ENCODE data around the gene MBNL2.

MBNL2 gene

GRCh38 chr13:97256343-97256783 lies 34.2 kb downstream of the MBNL2 start:
- no peak overlapping the region for H3K9ac ChIP-seq (ENCODE audit: low read length)
- no peak overlapping the region for H2AFZ ChIP-seq (ENCODE audit: low read length)
- H3K4me2 ChIP-seq (ENCODE audit: low read depth, low read length): no peak overlapping the region
- H3K4me1 ChIP-seq (ENCODE audit: low read length): peaks cover 20% of the 10 kb centered on the region
- H3K27me3 ChIP-seq (replicated peaks; ENCODE audit: insufficient read depth, low read length): no peaks in the 10 kb centered on the region
- TF ChIP-seq EZH2phosphoT487 (IDR thresholded peaks at IDR 0.05; ENCODE audit: low read length) (no peak), EZH2 (optimal IDR thresholded peaks at IDR 0.05; ENCODE audit: low read depth, low read length) (no peak), CTCF (IDR thresholded peaks at IDR 0.05; ENCODE audit: low read length) (no peak)
- no peaks in the 10 kb centered on the region for H3K9me2 ChIP-seq (replicated peaks; ENCODE audit: insufficient read depth, low read length)
- no peak overlapping the region for H3K4me3 ChIP-seq (ENCODE audit: low read length)
- no peaks in the 10 kb centered on the region for H4K20me1 ChIP-seq (ENCODE audit: insufficient read depth, low read length)
- no peak for DNase-seq
- peaks cover 83% of the 10 kb centered on the region for H3K79me2 ChIP-seq (ENCODE audit: low read length)
- no peaks in the 10 kb centered on the region for H3F3A ChIP-seq (ENCODE audit: insufficient read depth, low read length)
- H3K9me3 ChIP-seq (replicated peaks; ENCODE audit: insufficient read depth, low read length): no peaks in the 10 kb centered on the region
- H3K36me3 ChIP-seq (replicated peaks; ENCODE audit: insufficient read depth, low read length): no peaks in the 10 kb centered on the region
- no peak overlapping the region for H3K27ac ChIP-seq (ENCODE audit: low read length)

DNA sequence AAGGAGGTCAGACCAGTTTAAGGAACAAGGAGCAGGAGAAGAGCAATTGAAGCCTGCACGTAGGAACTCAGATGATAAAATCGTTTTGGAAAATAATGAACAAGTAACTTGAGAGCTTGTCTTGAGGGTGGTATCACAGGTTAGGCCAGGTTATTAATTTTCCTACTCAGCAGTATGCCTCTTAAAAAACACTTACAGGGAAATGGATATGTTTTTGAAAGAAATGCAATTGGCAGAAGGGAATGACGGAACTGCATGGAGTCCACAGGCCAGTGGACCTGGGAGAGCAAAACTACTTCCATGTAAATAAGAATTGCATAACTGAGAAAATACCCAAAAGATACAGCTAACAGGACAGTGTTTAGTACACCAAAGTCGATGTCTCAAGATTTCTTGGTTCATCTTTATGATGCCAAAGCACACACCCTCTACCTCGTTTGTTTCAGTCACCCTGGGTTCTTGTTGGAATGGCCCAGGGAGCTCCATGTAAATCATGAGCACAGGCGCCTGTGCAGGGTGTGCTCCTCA lies 35.2 kb downstream of the MBNL2 start:
- TF ChIP-seq CTCF (IDR thresholded peaks at IDR 0.05; ENCODE audit: low read length) (no peak), EZH2phosphoT487 (IDR thresholded peaks at IDR 0.05; ENCODE audit: low read length) (no peak), EZH2 (optimal IDR thresholded peaks at IDR 0.05; ENCODE audit: low read depth, low read length) (no peak)
- H3K79me2 ChIP-seq (ENCODE audit: low read length): peaks cover 83% of the 10 kb centered on the region
- peak overlapping the region; percentile 41 for H3K4me2 ChIP-seq (ENCODE audit: low read depth, low read length)
- no peaks in the 10 kb centered on the region for H3F3A ChIP-seq (ENCODE audit: insufficient read depth, low read length)
- DNase-seq: no peak
- no peaks in the 10 kb centered on the region for H3K9me3 ChIP-seq (replicated peaks; ENCODE audit: insufficient read depth, low read length)
- H3K36me3 ChIP-seq (replicated peaks; ENCODE audit: insufficient read depth, low read length): no peaks in the 10 kb centered on the region
- H3K4me1 ChIP-seq (ENCODE audit: low read length): peaks cover 20% of the 10 kb centered on the region
- H3K27ac ChIP-seq (ENCODE audit: low read length): no peak overlapping the region; the same call in 1 of the 2 replicates
- no peak overlapping the region for H2AFZ ChIP-seq (ENCODE audit: low read length)
- no peak overlapping the region for H3K4me3 ChIP-seq (ENCODE audit: low read length)
- no peaks in the 10 kb centered on the region for H3K27me3 ChIP-seq (replicated peaks; ENCODE audit: insufficient read depth, low read length)
- no peak overlapping the region for H3K9ac ChIP-seq (ENCODE audit: low read length)
- H3K9me2 ChIP-seq (replicated peaks; ENCODE audit: insufficient read depth, low read length): no peaks in the 10 kb centered on the region
- H4K20me1 ChIP-seq (ENCODE audit: insufficient read depth, low read length): no peaks in the 10 kb centered on the region

- Histone ChIP-seq H3K4me2 (ENCODE audit: low read depth, low read length) (peak overlapping the region; percentile 41), H3F3A (ENCODE audit: insufficient read depth, low read length) (no peaks in the 10 kb centered on the region), H3K4me3 (ENCODE audit: low read length) (no peak overlapping the region), H3K9me2 (replicated peaks; ENCODE audit: insufficient read depth, low read length) (no peaks in the 10 kb centered on the region), H3K4me1 (ENCODE audit: low read length) (peaks cover 20% of the 10 kb centered on the region), H3K79me2 (ENCODE audit: low read length) (peaks cover 82% of the 10 kb centered on the region), H3K9me3 (replicated peaks; ENCODE audit: insufficient read depth, low read length) (no peaks in the 10 kb centered on the region), H3K27me3 (replicated peaks; ENCODE audit: insufficient read depth, low read length) (no peaks in the 10 kb centered on the region), H3K9ac (ENCODE audit: low read length) (no peak overlapping the region), H2AFZ (ENCODE audit: low read length) (no peak overlapping the region), H4K20me1 (ENCODE audit: insufficient read depth, low read length) (no peaks in the 10 kb centered on the region), H3K36me3 (replicated peaks; ENCODE audit: insufficient read depth, low read length) (no peaks in the 10 kb centered on the region), H3K27ac (ENCODE audit: low read length) (peak overlapping the region; percentile 9; the same call in 1 of the 2 replicates)
- peak; percentile 38 for DNase-seq
- TF ChIP-seq EZH2 (optimal IDR thresholded peaks at IDR 0.05; ENCODE audit: low read depth, low read length) (no peak), EZH2phosphoT487 (IDR thresholded peaks at IDR 0.05; ENCODE audit: low read length) (no peak), CTCF (IDR thresholded peaks at IDR 0.05; ENCODE audit: low read length) (no peak)
Measured at GRCh38 chr13:97257800-97258799, 36.0 kb downstream of the MBNL2 start.

Data from MM.1S (cell line).